NB4 (cell line): ENCODE results near the gene BMAL2.

Experiments
- CTCF ChIP-seq: IDR thresholded peaks from one replicate; pipeline ENCODE4 v1.5.1; 2012; ENCODE audit warnings: low read depth, low read length
- POLR2A ChIP-seq: IDR thresholded peaks from 2 replicates; pipeline ENCODE4 v1.6.1; 2011; ENCODE audit warnings: mild to moderate bottlenecking; ENCODE audit not compliant: insufficient read length; ENCODE audit errors: extremely low read depth

GRCh38 chr12:27309995-27310315, 22.7 kb upstream of the BMAL2 start:
- TF ChIP-seq CTCF, result no peak
- no peak for TF ChIP-seq POLR2A
